SK-N-SH treated with all-trans-retinoic acid at 6 μM for 48 hours (cell line): ENCODE results near the gene POLR1C.

Source experiments
- ISL1 ChIP-seq: fragments of 250-450 bp; sonication (Bioruptor Pico); IDR thresholded peaks from 2 replicates; pipeline ENCODE4 v2.1.2; 2022; ENCODE audit warnings: mild to moderate bottlenecking, moderate library complexity
- RARB ChIP-seq: fragments of 250-450 bp; sonication (Bioruptor Pico); IDR thresholded peaks from 2 replicates; pipeline ENCODE4 v1.8.0; 2021; ENCODE audit warnings: mild to moderate bottlenecking, moderate library complexity
- ZC3H10 ChIP-seq: fragments of 250-450 bp; sonication (Bioruptor Pico); IDR thresholded peaks from 2 replicates; pipeline ENCODE4 v1.5.1; 2021; ENCODE audit warnings: mild to moderate bottlenecking, moderate library complexity
- ZNF8 ChIP-seq: fragments of 450-650 bp; formaldehyde crosslinking; IDR thresholded peaks from 2 replicates; pipeline ENCODE4 v1.5.0; 2020; ENCODE audit warnings: mild to moderate bottlenecking, moderate library complexity
- TF ChIP-seq, protein P1 (sequence below): fragments of 250-450 bp; sonication (Bioruptor Pico); IDR thresholded peaks from 2 replicates; pipeline ENCODE4 v1.8.0; 2020; ENCODE audit warnings: mild to moderate bottlenecking, moderate library complexity, borderline replicate concordance

DNA sequence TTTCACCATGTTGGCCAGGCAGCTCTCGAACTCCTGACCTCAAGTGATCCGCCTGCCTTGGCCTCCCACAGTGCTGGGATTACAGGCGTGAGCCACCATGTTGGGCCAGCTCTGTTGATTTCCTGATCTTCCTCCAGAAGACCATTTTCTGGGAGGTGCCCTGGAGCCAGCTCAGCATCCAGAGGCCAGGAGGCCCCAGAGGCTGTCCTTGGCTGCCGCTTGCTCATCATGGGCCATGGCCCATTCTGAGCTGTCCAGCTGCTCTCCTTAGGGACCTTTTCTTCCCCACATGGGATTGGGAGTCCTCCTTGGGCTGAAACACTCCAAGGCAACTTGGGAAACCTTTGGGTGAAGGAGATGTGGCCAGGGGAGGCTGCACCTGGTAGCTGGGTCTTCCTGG lies 22.1 kb upstream of the POLR1C start:
- TF ChIP-seq, protein P1, sequence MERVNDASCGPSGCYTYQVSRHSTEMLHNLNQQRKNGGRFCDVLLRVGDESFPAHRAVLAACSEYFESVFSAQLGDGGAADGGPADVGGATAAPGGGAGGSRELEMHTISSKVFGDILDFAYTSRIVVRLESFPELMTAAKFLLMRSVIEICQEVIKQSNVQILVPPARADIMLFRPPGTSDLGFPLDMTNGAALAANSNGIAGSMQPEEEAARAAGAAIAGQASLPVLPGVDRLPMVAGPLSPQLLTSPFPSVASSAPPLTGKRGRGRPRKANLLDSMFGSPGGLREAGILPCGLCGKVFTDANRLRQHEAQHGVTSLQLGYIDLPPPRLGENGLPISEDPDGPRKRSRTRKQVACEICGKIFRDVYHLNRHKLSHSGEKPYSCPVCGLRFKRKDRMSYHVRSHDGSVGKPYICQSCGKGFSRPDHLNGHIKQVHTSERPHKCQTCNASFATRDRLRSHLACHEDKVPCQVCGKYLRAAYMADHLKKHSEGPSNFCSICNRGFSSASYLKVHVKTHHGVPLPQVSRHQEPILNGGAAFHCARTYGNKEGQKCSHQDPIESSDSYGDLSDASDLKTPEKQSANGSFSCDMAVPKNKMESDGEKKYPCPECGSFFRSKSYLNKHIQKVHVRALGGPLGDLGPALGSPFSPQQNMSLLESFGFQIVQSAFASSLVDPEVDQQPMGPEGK (CRISPR knock-in tag), result no peak
- TF ChIP-seq ISL1 (no peak), ZC3H10 (CRISPR knock-in tag) (no peak), ZNF8 (CRISPR knock-in tag) (no peak), RARB (CRISPR knock-in tag) (no peak)
